Muscle of leg (tissue), 11 donors: ENCODE data around the gene NFATC2. TPM values are rescaled to one million over a fixed set of nuclear protein-coding genes. Genes with fewer than 3 reads are reported as not detected.

Experiments
- DNase-seq: peaks from one replicate; pipeline ENCODE4 v3.0.0; 2013
- H3K27ac ChIP-seq: one replicate; pipeline ENCODE4 v1.5.1; 2013; ENCODE audit warnings: mild to moderate bottlenecking, low read length, control low read depth
- H3K27me3 ChIP-seq: one replicate; pipeline ENCODE4 v1.6.1; 2013; ENCODE audit warnings: low read length; ENCODE audit not compliant: control insufficient read depth, insufficient read depth
- H3K36me3 ChIP-seq: one replicate; pipeline ENCODE4 v1.6.1; 2013; ENCODE audit warnings: low read length; ENCODE audit not compliant: control insufficient read depth, insufficient read depth
- H3K4me1 ChIP-seq: one replicate; pipeline ENCODE4 v1.6.1; 2013; ENCODE audit warnings: low read length; ENCODE audit not compliant: control insufficient read depth, insufficient read depth
- H3K4me3 ChIP-seq: one replicate; pipeline ENCODE4 v1.5.1; 2013; ENCODE audit warnings: low read length, control low read depth
- H3K9me3 ChIP-seq: replicated peaks from 2 replicates; pipeline ENCODE4 v1.6.1; 2013; ENCODE audit warnings: low read depth, low read length; ENCODE audit not compliant: control insufficient read depth
- WGBS: methylation state at CpG from one replicate; pipeline ENCODE4 v1.1.5; 2013; ENCODE audit warnings: missing lambda C conversion rate; ENCODE audit not compliant: insufficient coverage; 5-methylcytosine and 5-hydroxymethylcytosine counted together
- polyA plus RNA-seq, 8 donors: library from polyadenylated mRNA; unstranded; fragments of 120-200 nt; gene quantifications; one replicate each; pipeline versions ENCODE4 v1.2.1 to v1.2.3, GENCODE V29; 2013; ENCODE audit warnings: inconsistent platforms in 1 of 8, low replicate concordance in 1 of 8; ENCODE audit not compliant: insufficient read length in 8 of 8, insufficient read depth in 1 of 8
- total RNA-seq: library from RNA; stranded (reverse); fragments of 120-200 nt; gene quantifications from one replicate; pipeline ENCODE4 v1.2.4, GENCODE V29; 2013

NFATC2 gene
- total and polyA plus RNA-seq, 9 donors: 3.8 to 8.3 (median 5.7) TPM

DNA sequence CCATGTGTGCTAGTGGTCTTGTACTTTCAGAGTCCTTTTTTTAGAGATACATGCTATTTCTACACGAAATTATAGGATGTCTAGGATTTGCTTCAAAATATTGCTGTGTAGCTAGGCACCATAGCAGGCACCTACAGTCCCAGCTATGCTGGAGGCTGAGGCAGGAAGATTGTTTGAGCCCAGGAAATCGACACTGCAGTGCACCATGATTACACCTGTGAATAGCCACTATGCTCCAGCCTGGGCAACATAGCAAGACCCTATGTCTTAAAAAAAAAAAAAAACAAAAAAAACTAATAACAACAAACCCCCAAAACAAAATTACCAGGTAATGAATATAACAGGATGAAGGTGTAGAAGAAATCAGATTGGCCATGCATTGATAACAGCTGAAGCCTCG lies 121.7 kb downstream of the NFATC2 start:
- 100% methylated on average over 2 of the region's 3 CpGs for WGBS
- H3K4me3 ChIP-seq: no peak overlapping the region
- H3K4me1 ChIP-seq: peaks cover 16% of the 10 kb centered on the region
- no peak for DNase-seq
- H3K27me3 ChIP-seq: no peaks in the 10 kb centered on the region
- H3K36me3 ChIP-seq: peaks cover 10% of the 10 kb centered on the region
- H3K27ac ChIP-seq: no peak overlapping the region
- H3K9me3 ChIP-seq: no peaks in the 10 kb centered on the region

DNA sequence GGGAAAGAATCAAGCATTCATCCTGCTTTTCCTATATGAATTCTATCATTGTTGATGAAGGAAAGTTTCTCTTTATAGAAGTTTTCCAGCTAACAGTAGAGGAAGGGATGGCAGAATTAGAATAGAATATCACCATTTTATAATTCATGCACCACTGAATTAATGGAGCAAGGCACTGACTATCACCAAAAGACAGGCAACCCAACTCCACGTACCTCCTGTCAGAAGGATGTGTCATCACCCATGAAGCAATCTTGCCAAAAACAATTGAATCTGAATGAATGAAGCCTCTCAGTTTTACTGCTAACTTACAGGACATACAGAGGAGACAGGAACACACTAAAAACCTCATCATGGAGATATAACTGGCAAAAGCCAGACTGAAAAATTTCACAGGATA lies 122.4 kb downstream of the NFATC2 start:
- Histone ChIP-seq H3K4me3 (no peak overlapping the region), H3K4me1 (peaks cover 16% of the 10 kb centered on the region), H3K36me3 (peaks cover 3% of the 10 kb centered on the region), H3K27ac (no peak overlapping the region), H3K27me3 (no peaks in the 10 kb centered on the region), H3K9me3 (no peaks in the 10 kb centered on the region)
- no peak for DNase-seq
- WGBS: 33% methylated on average over 1 of the region's 1 CpG

DNA sequence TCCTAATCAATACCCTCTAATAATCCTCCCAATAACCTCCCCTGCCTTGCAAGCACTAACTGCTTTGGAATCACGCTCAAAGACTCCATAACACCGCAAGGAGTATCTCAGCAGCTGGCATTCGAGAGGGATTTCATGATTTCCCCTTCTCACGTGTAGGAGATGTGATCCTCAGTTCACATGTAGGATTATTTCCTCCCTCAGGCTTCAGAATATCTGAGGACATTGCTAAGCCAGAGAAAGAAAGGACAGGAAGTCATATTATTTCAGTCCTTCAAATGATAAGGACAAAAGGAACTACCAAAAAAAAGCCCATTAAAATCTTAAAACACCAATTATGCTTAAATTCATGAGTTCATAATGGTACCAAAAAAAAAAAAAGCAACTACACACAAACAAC lies 122.9 kb downstream of the NFATC2 start:
- Histone ChIP-seq H3K4me1 (peaks cover 16% of the 10 kb centered on the region), H3K9me3 (no peaks in the 10 kb centered on the region), H3K36me3 (peaks cover 2% of the 10 kb centered on the region), H3K27me3 (no peaks in the 10 kb centered on the region), H3K27ac (no peak overlapping the region), H3K4me3 (no peak overlapping the region)
- no CpG with 5 or more reads among the region's 4 CpGs for WGBS
- no peak for DNase-seq

DNA sequence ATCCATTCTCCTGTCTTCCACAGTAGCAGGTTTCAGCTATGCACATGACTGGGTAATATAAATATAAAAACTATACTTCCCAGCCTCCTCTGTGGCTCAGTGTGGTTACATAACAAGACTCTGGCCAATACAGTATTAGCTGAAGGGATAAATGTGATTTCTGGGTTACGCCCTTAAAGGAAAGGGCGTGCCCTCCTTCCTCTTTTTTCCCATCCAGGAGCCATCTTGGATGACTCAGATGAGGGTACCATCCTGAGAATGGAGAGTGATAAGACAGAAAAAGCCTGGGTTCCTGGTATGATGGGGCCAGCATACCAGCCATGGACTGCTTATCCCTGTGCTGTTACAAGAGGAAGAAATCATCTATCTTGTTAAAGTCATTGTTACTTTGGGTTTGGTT lies 123.3 kb downstream of the NFATC2 start:
- H3K36me3 ChIP-seq: peaks cover 2% of the 10 kb centered on the region
- H3K27me3 ChIP-seq: no peaks in the 10 kb centered on the region
- no peak overlapping the region for H3K4me3 ChIP-seq
- H3K9me3 ChIP-seq: no peaks in the 10 kb centered on the region
- no peak overlapping the region for H3K27ac ChIP-seq
- peaks cover 16% of the 10 kb centered on the region for H3K4me1 ChIP-seq
- WGBS: no CpG with 5 or more reads among the region's 2 CpGs
- DNase-seq: no peak

DNA sequence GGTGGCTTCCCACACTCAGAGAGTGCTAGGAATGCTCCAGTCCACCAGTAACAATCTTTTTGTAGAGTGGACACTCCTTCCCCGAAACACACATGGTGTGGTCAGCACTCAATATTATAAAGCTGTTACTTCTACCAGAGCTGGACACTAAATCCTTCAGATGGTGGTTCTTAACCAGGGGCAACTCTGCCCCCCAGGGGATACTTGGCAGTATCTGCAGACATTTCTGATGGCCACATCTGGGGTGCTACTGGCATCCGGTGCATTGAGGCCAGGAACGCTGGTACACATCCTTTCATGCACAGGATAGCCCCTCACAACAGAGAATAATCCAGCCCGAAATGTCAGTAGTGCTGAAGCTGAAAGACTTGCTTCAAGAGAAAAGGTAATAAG lies 124.4 kb downstream of the NFATC2 start:
- H3K4me3 ChIP-seq: no peak overlapping the region
- no peaks in the 10 kb centered on the region for H3K27me3 ChIP-seq
- no peak overlapping the region for H3K27ac ChIP-seq
- 100% methylated on average over 1 of the region's 4 CpGs for WGBS
- H3K36me3 ChIP-seq: peaks cover 2% of the 10 kb centered on the region
- H3K9me3 ChIP-seq: no peaks in the 10 kb centered on the region
- DNase-seq: no peak
- peaks cover 22% of the 10 kb centered on the region for H3K4me1 ChIP-seq

DNA sequence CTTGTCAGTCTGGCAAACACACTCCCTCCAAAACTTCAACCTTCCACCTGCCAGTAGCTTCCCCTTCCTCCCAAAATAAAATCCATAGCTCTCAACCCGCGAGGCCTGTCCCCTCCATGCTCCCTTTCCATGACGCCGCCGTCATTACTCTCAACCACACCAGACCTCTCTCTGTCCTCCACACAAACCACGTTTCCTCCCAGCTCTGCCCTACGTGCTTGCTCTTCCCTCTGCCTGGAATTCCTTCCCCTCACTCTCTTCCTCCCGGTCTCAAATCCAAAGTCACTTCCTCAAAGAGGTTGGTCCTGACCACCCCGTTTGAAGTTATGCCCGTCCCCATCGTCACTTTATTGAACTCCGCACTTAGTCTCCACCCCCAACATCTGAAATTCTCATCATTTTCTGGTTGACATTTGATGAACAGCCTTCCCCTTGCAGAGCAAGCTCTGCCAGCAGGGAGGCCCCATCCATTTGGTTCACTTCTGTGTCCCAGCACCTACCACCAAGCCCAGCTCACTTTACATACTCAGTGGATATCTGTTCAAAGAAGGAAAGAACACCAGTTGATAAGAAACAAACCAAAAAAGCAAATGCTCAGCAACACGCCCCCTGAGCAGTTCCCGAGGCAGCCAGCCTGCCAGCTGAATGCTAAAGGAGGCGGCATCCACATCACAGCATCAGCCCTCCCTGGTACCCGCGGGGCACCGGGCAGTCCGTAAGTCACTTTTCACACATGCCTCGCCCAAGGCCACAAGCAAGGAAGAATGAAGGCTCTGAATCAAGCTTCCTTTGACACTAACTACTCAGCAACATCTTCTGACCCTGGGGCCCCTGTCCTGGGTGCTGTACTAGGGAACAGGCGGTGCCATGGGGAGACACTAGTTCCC lies 125.0 kb downstream of the NFATC2 start:
- WGBS: 31% methylated on average over 13 of the region's 21 CpGs
- Histone ChIP-seq H3K36me3 (peaks cover 2% of the 10 kb centered on the region), H3K4me1 (peaks cover 27% of the 10 kb centered on the region), H3K4me3 (no peak overlapping the region), H3K9me3 (no peaks in the 10 kb centered on the region), H3K27me3 (no peaks in the 10 kb centered on the region), H3K27ac (peak overlapping the region; percentile 78)
- DNase-seq: peak; percentile 83

DNA sequence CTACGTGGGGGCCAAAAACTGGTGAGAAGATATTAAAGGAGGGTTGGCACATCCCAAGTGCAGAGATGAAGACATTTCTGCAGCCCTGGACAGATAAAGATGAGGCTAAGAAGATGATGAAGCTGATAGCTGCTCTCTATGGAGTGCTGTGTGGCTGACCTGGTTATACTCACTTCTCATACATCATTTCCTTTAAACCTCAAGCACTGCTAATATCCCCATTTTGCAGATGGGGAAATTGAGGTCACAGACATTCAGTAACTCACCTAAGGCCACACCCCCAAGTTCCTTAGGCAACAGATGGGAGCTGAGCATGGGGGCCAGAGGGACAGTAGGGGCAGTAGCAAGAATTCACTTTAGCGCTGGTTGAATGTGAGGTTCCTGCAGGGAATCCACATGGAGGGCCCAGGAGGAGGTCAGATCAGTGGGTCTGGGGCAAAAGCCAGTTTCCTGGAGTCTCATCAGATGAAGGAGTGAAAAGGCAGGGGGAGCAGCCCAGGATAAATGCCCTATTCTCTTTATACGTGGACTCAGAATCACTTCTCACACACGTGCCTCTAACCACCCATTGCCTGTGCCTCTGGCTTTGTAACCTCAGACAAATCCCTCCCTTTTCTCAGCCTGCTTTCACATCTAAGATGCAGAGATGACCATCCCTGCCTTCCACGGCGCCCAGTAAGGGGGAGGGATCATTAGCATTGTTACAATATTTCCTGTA lies 125.8 kb downstream of the NFATC2 start:
- Histone ChIP-seq H3K27ac (peak overlapping the region; percentile 78), H3K27me3 (no peaks in the 10 kb centered on the region), H3K4me3 (no peak overlapping the region), H3K9me3 (no peaks in the 10 kb centered on the region), H3K4me1 (peaks cover 35% of the 10 kb centered on the region), H3K36me3 (peaks cover 2% of the 10 kb centered on the region)
- DNase-seq: no peak
- WGBS: 94% methylated on average over 2 of the region's 6 CpGs

DNA sequence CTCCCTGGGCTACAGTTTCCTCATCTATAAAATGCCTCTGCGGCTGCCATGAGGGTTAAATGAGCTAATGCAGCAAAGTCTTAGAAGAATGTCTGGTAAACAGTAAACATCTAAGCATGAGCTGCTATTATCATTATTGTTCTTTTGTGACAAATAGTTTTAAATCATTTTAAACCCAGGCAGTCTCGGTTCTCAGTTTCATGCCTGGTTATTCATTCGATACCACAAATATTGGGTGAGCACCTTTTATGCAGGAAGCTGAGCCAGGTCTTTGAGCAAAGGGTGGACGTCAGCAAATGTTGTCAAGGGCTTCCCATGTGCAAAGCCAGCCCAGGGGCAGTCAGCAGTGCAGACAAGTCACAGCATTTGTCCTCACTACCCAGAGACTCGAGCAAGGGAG lies 128.7 kb downstream of the NFATC2 start:
- DNase-seq: no peak
- peaks cover 36% of the 10 kb centered on the region for H3K4me1 ChIP-seq
- 77% methylated on average over 2 of the region's 5 CpGs for WGBS
- H3K36me3 ChIP-seq: peaks cover 2% of the 10 kb centered on the region
- H3K9me3 ChIP-seq: no peaks in the 10 kb centered on the region
- H3K27ac ChIP-seq: no peak overlapping the region
- no peak overlapping the region for H3K4me3 ChIP-seq
- no peaks in the 10 kb centered on the region for H3K27me3 ChIP-seq

DNA sequence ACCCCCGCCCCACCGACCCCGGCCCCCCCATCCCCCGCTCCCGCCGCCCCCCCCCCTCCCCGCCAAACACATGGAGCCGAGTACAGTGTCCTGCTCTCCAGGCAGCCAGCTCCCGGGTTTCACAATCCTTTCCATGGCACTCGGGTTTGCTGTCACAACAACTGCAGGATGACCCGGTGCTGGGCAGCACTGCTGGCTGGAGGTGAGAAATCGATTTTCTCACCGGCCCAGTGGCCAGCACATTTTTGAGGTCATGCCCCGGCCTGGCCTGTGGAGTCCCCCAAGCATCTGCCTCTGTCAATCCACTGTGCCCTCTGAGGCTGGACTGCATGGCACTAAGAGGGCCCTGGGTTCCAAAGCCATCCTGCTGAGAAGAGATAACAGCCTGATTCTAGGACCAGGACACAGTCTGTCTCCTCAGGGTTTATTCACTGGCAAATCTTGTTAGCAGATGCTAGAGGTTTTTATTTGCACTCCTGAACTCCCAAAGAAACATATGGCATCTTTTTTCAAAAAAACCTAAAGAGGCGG lies 129.5 kb downstream of the NFATC2 start:
- 27% methylated on average over 7 of the region's 15 CpGs for WGBS
- Histone ChIP-seq H3K27me3 (no peaks in the 10 kb centered on the region), H3K4me1 (peaks cover 35% of the 10 kb centered on the region), H3K4me3 (no peak overlapping the region), H3K9me3 (no peaks in the 10 kb centered on the region), H3K27ac (peak overlapping the region; percentile 88), H3K36me3 (peaks cover 2% of the 10 kb centered on the region)
- peak; percentile 87 for DNase-seq

DNA sequence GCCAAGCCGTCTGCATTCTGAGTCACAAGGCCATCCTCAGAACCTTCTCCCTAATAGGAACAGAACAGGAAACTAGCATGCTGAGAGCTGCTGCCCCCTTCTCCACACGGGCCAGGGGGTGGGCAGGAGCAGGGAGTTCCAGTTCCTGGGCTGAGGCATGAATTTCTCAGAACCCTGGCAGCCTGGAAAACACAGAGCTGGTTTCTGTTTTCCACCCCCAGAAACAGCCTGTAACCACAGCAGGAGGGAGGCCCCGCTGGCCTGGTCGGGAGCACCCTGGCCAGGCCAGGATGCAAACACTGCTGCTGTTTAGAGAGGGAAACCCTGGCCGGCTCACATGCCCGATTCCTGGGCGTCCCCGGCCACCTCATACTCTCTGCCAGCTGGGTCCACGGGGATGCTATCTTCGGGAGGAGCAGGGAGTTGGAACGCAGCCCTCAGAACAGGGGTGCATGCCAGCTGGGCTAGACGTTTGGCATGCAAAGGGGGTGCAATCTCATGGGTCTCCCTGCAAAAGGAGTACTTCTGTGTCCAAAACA lies 130.1 kb downstream of the NFATC2 start:
- H3K36me3 ChIP-seq: peaks cover 5% of the 10 kb centered on the region
- no peak overlapping the region for H3K4me3 ChIP-seq
- H3K27ac ChIP-seq: peak overlapping the region; percentile 88
- peak; percentile 86 for DNase-seq
- WGBS: 15% methylated on average over 10 of the region's 12 CpGs
- H3K4me1 ChIP-seq: peaks cover 30% of the 10 kb centered on the region
- no peaks in the 10 kb centered on the region for H3K9me3 ChIP-seq
- H3K27me3 ChIP-seq: no peaks in the 10 kb centered on the region
